ENCODE results near the gene LDB2. TPM values are rescaled to one million over a fixed set of nuclear protein-coding genes. Genes with fewer than 3 reads are reported as not detected.
"Not testable (repeated sequence)": the region's sequence is repeated elsewhere in the genome, so short reads cannot be mapped to it uniquely, and the experiment has no call there.

Gene LDB2
- total RNA-seq, 1 experiment from 2014 or later: not detected

DNA sequence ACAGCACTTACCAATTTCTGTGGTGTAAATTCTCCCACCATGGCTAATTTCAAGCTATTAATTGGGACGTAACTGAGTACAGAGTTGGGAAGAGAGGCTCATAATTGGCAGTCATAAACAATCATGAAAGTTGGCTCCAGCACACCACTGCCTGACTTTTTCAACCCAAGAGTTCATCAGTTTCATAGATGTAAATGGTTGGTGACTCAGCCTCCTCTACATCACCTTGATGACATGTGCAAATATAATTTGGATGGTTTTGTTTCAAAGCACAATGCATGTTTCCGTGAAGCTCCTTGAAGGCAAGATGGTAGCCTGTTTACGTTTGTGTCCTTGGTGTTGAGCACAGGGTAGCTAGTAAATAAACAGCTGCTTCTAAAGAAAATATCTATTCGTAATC is 235.1 kb downstream of the LDB2 start:
- no peak for DNase-seq (ENCODE audit: extremely low read depth, low read depth)

GRCh38 chr4:16661813-16662212 is 236.6 kb downstream of the LDB2 start:
- no peak for DNase-seq (ENCODE audit: extremely low read depth, low read depth)

DNA sequence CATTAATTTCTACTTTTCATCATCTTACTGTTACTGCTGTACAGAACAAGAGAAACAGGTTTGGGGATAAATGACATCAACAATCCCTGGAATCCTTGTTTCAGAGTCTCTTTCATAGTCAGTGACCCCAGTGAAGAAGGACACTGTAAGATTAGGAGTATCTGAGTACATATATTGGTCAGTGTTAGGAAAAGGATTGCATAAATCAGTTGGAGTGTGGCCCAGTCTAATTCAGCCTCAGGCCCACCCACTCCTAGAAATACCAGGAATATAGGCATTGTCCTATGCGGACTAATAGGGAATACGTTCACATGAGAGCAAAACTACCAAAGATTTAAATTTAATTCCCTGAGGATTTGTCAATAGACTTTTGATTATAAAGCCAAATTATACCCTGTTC is 237.8 kb downstream of the LDB2 start:
- DNase-seq (ENCODE audit: extremely low read depth, low read depth): no peak

GRCh38 chr4:16659694-16660093 is 238.8 kb downstream of the LDB2 start:
- no peak for DNase-seq (ENCODE audit: extremely low read depth, low read depth)

- DNase-seq (ENCODE audit: extremely low read depth, low read depth): no peak
Observed at GRCh38 chr4:16659079-16659478, 239.4 kb downstream of the LDB2 start.

- DNase-seq (ENCODE audit: extremely low read depth, low read depth): no peak
Observed at GRCh38 chr4:16658183-16658582, 240.3 kb downstream of the LDB2 start.

DNA sequence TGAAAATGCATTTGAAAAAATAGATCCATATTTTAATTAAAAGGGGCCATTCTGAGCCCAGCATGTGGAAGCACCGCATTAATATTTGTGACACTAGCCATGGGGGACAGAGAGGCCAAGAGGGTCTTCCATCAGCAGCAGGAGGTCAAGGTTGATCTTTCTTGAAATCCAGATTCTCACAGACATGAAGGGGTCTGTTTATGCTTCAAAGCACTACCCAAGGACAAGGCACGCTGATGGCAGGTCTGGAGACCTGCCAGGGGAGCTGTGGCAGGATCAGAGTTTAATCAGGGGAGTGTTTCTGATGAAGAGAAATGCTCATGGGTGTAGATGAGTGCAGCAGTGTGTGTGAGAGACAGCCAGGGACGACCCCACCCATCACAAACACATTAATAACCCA is 243.3 kb downstream of the LDB2 start:
- DNase-seq (ENCODE audit: extremely low read depth, low read depth): no peak

- no peak for DNase-seq (ENCODE audit: extremely low read depth, low read depth)
Observed at GRCh38 chr4:16652732-16653305, 245.6 kb downstream of the LDB2 start.

DNA sequence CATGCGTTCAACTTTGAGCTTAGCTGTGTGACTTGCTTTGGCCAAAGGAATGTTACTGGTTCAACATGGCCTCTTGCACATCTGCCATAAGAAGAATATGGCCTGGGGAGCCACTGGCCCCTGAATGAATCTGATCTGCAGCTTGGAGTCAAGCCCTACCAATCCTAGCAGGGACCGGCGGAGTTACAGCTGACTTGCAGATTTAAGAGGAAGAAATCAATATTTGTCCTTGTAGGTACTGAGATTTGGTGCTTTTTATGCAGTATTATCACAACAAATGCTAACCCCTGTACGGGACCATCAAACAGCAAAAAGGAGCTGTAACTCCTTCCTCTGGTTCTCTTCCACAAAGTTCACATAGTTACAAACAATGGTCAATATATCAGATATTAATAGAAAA is 252.0 kb downstream of the LDB2 start:
- DNase-seq (ENCODE audit: extremely low read depth, low read depth): no peak

- no peak for DNase-seq (ENCODE audit: extremely low read depth, low read depth)
Observed at GRCh38 chr4:16643893-16644292, 254.6 kb downstream of the LDB2 start.

GRCh38 chr4:16642897-16643296 is 255.5 kb downstream of the LDB2 start:
- no peak for DNase-seq (ENCODE audit: extremely low read depth, low read depth)

DNA sequence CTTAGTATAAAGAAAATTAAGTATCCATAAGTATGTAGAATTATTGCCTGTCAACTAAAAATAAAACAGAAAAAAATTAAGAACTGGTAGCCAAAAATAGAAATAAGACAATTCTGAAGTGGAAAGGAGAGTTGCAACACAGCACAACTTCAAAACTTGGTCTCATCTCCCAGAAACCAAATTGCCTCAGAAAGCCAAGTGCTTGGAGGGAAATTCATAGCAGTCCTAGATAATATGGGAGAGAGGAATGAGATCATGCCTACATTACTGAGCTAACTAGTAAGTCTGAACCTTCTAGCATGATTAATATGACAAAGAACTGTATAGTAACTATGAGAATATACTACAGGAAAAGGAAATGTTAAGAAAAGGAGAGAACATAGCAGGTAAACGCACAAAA is 256.5 kb downstream of the LDB2 start:
- no peak for DNase-seq (ENCODE audit: extremely low read depth, low read depth)

DNA sequence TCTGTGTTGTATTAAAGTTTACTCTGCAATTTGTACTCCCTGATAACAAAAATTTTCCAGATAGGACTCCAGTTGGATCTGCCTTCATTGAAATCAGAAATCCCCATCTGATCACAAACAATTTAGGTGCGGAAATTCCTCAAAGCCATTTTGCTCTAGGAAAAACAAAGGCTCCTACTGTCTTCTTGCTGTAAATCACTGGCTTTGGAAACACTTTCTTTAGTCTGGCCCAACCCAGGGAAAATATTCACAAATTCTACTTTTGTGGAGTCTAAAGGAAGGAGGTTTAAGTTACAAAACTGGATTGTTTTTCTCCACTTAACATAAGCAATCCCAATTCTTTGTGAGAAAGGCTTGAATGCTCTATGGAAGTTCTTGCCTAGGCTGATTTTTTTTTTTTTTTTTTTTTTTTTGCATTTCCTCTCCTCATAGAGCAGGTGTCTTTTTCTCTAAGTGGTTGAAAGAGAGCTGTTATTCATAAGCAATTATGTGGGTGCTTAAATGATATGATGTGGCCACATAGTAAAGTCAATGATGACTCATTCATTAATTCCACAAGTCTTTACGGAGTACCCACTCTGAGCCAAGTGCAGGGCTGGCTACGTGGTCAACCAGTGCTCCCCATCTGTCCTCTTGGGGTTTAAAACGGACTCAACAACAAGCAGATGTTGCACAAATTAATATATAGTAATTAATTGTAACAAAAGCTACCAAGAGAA is 261.4 kb downstream of the LDB2 start:
- DNase-seq (ENCODE audit: extremely low read depth, low read depth): no peak

DNA sequence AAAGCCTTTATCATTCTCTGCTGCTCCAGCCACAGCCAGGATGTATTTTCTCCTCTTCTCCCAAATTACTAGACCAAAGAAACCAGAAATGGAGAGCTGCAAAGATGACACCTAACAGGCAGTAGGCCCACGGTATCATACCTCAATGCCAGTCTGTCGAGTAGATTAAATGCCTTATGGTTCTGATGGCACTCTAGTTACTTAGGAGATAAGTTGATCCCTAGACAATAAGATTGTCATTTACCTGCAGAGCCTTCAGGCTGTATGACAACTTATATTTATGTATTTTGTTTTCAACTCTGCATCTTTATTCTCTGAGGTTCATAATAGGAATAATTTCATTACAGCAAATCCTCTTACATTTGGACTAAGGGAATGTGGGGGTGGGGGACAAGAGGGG is 262.1 kb downstream of the LDB2 start:
- no peak for DNase-seq (ENCODE audit: extremely low read depth, low read depth)

DNA sequence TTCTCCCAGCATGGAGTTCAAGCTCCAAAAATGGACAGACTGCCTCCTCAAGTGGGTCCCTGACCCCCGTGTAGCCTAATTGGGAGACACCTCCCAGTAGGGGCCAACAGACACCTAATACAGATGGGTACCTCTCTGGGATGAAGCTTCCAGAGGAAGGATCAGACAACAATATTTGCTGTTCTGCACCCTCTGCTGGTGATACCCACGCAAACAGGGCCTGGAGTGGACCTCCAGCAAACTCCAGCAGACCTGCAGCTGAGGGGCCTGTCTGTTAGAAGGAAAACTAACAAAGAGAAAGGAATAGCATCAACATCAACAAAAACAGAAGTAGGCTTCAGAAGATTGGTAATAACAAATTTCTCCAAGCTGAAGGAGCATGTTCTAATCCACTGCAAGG is 269.2 kb downstream of the LDB2 start:
- DNase-seq (ENCODE audit: extremely low read depth, low read depth): not testable (repeated sequence)

- not testable (repeated sequence) for DNase-seq (ENCODE audit: extremely low read depth, low read depth)
Observed at GRCh38 chr4:16628835-16629234, 269.6 kb downstream of the LDB2 start.

GRCh38 chr4:16627999-16628398 is 270.4 kb downstream of the LDB2 start:
- DNase-seq (ENCODE audit: extremely low read depth, low read depth): no peak

DNA sequence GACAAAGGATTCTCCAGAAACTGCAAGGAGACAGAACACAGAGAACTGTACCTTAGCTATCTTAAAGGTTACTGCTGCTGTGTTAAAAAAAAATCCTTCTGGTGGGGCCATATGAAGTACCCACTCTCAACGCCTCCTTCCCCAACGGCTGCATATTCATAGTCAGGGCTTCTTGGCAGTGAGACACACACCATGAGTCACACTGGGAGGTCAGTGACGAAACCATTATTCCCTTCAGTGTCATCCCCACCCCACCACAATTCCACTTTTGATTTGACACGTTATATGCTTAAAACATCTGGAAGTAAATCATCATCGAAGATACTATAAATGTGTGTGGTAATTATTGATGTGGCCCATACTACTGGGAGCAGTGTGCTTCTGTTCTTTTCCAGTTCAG is 271.5 kb downstream of the LDB2 start:
- DNase-seq (ENCODE audit: extremely low read depth, low read depth): no peak

DNA sequence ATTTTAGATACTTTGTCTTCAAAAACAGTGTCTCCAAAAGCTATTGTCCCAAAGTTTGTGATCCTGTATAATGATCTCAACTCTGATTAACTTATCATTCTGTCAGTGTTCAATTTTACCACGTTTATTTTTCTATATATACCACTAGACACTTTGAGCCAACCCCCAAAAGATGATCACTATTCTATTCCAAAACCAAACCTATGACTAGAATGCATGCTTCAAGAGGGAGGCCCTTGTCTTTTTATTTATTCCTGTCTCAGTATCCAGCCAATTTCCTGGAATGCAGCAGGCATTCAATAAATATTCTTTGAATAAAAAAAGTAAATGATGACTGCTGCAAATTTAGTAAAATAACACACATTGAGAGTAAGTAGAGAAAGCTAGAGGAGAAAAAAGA is 275.6 kb downstream of the LDB2 start:
- DNase-seq (ENCODE audit: extremely low read depth, low read depth): no peak

DNA sequence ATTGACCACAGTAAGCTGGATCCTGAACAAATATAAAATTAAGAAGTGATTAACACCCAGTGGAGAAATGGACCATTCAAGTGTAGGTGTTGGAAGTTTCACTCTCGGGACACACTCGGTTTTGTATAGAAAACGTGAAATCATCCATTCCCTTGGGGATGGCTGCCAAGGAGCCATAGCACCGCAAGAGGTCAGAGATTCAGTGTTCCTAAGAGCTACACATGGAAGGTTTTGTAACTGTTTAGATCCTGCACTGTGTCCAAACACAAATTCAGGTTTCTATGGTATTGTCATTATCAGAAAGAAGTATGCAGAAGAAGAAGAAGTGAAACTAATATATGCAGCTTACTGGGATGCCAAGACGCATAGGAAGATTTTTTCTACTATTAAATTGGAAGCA is 281.0 kb downstream of the LDB2 start:
- DNase-seq (ENCODE audit: extremely low read depth, low read depth): no peak

GRCh38 chr4:16617011-16617410 is 281.4 kb downstream of the LDB2 start:
- no peak for DNase-seq (ENCODE audit: extremely low read depth, low read depth)

- no peak for DNase-seq (ENCODE audit: extremely low read depth, low read depth)
Observed at GRCh38 chr4:16609170-16609758, 289.2 kb downstream of the LDB2 start.

All from NCI-H460 (cell line).